Liver (tissue), 9 donors: Measurements from ENCODE around the gene KRT4. TPM values are rescaled to one million over a fixed set of nuclear protein-coding genes. Genes with fewer than 3 reads are reported as not detected.

Source experiments
- DNase-seq: peaks from one replicate; pipeline ENCODE4 v3.0.0-alpha.2; 2017; ENCODE audit warnings: low spot score
- H3K27ac ChIP-seq, 2 donors: one replicate each; pipeline ENCODE4 v1.7.0; 2013; ENCODE audit warnings: inconsistent platforms in 2 of 2, low read length in 2 of 2, control low read depth in 1 of 2, low read depth in 1 of 2, mild to moderate bottlenecking in 1 of 2
- H3K27me3 ChIP-seq, 4 donors: one replicate each; pipeline versions ENCODE4 v1.6.1 to v1.7.0; 2013; ENCODE audit warnings: low read length in 3 of 4, inconsistent platforms in 1 of 4, mild to moderate bottlenecking in 1 of 4, moderate library complexity in 1 of 4; ENCODE audit not compliant: control insufficient read depth in 4 of 4, insufficient read depth in 4 of 4
- H3K36me3 ChIP-seq, 4 donors: one replicate each; pipeline versions ENCODE4 v1.6.1 to v1.7.0; 2013; ENCODE audit warnings: low read length in 3 of 4, mild to moderate bottlenecking in 3 of 4, low read depth in 1 of 4, moderate library complexity in 1 of 4; ENCODE audit not compliant: control insufficient read depth in 4 of 4, insufficient read depth in 3 of 4
- H3K4me1 ChIP-seq, 4 donors: one replicate each; pipeline versions ENCODE4 v1.6.1 to v1.7.0; 2013; ENCODE audit warnings: low read length in 3 of 4, mild to moderate bottlenecking in 3 of 4, moderate library complexity in 1 of 4; ENCODE audit not compliant: control insufficient read depth in 4 of 4, insufficient read depth in 4 of 4
- H3K4me3 ChIP-seq, 3 donors: one replicate each; pipeline versions ENCODE4 v1.6.1 to v1.7.0; 2013; ENCODE audit warnings: low read length in 3 of 3, control low read depth in 1 of 3, low read depth in 1 of 3, mild to moderate bottlenecking in 1 of 3
- H3K9ac ChIP-seq, 2 donors: one replicate each; pipeline ENCODE4 v1.7.0; 2013; ENCODE audit warnings: low read length in 2 of 2, mild to moderate bottlenecking in 2 of 2, moderate library complexity in 2 of 2, control low read depth in 1 of 2, low read depth in 1 of 2
- H3K9me3 ChIP-seq, 4 donors: one replicate each; pipeline versions ENCODE4 v1.6.1 to v1.7.0; 2013; ENCODE audit warnings: low read length in 3 of 4; ENCODE audit not compliant: control insufficient read depth in 4 of 4
- ATF3 ChIP-seq: IDR thresholded peaks from 2 replicates; pipeline ENCODE4 v1.6.1; 2016; ENCODE audit warnings: antibody characterized with exemption
- CTCF ChIP-seq: fragments of 150-350 bp; IDR thresholded peaks from 2 replicates; pipeline ENCODE4 v1.5.1; 2017; ENCODE audit warnings: improper control_type of control experiment, low read depth, low read length; ENCODE audit not compliant: missing input control
- EGR1 ChIP-seq, 2 donors: IDR thresholded peaks; 2 replicates each; pipeline ENCODE4 v1.6.1; 2016 to 2018; ENCODE audit warnings: antibody characterized with exemption in 2 of 2, low read depth in 2 of 2
- FOXA1 ChIP-seq: IDR thresholded peaks from 2 replicates; pipeline ENCODE4 v1.6.1; 2016; ENCODE audit warnings: antibody characterized with exemption
- FOXA2 ChIP-seq: IDR thresholded peaks from 2 replicates; pipeline ENCODE4 v1.6.1; 2016; ENCODE audit warnings: antibody characterized with exemption
- GABPA ChIP-seq, 2 donors: IDR thresholded peaks in 1 of 2; conservative IDR thresholded peaks in 1 of 2; 2 replicates each; pipeline ENCODE4 v1.6.1; 2016; ENCODE audit warnings: antibody characterized with exemption in 2 of 2, mild to moderate bottlenecking in 1 of 2, moderate library complexity in 1 of 2
- HNF4A ChIP-seq, 2 donors: conservative IDR thresholded peaks; 2 replicates each; pipeline ENCODE4 v1.6.1; 2016; ENCODE audit warnings: antibody characterized with exemption in 2 of 2, mild to moderate bottlenecking in 2 of 2
- HNF4G ChIP-seq: IDR thresholded peaks from 2 replicates; pipeline ENCODE4 v1.6.1; 2016; ENCODE audit warnings: antibody characterized with exemption
- JUND ChIP-seq, 2 donors: IDR thresholded peaks; 2 replicates each; pipeline ENCODE4 v1.6.1; 2016; ENCODE audit warnings: antibody characterized with exemption in 2 of 2
- MAX ChIP-seq: IDR thresholded peaks from 2 replicates; pipeline ENCODE4 v1.6.1; 2016; ENCODE audit warnings: antibody characterized with exemption
- NR2F2 ChIP-seq: IDR thresholded peaks from 2 replicates; pipeline ENCODE4 v1.6.1; 2016; ENCODE audit warnings: antibody characterized with exemption
- RAD21 ChIP-seq, 2 donors: IDR thresholded peaks; 2 replicates each; pipeline ENCODE4 v1.6.1; 2016; ENCODE audit warnings: antibody characterized with exemption in 2 of 2, mild to moderate bottlenecking in 2 of 2
- REST ChIP-seq: IDR thresholded peaks from 2 replicates; pipeline ENCODE4 v1.6.1; 2016; ENCODE audit warnings: antibody characterized with exemption, mild to moderate bottlenecking
- RXRA ChIP-seq, 2 donors: IDR thresholded peaks; 2 replicates each; pipeline ENCODE4 v1.6.1; 2017 to 2018; ENCODE audit warnings: antibody characterized with exemption in 2 of 2, mild to moderate bottlenecking in 1 of 2
- TAF1 ChIP-seq: conservative IDR thresholded peaks from 2 replicates; pipeline ENCODE4 v1.6.1; 2016; ENCODE audit warnings: antibody characterized with exemption, mild to moderate bottlenecking
- YY1 ChIP-seq: IDR thresholded peaks from 2 replicates; pipeline ENCODE4 v1.6.1; 2016; ENCODE audit warnings: antibody characterized with exemption, mild to moderate bottlenecking
- WGBS: extraction: QIAGEN DNeasy Blood & Tissue Kit; methylation state at CpG from one replicate; pipeline ENCODE4 v1.1.7; 2013; 5-methylcytosine and 5-hydroxymethylcytosine counted together
- polyA plus RNA-seq, 2 donors: library from polyadenylated mRNA; stranded (reverse) in 1 of 2; unstranded in 1 of 2; fragments of 200-250 nt in 1 of 2; fragments of >200 nt in 1 of 2; fragmentation: Nextera tagmentation in 1 of 2; extraction: Ambion mirVana in 1 of 2; gene quantifications; one replicate each; pipeline versions ENCODE4 v1.2.1 to v1.2.3, GENCODE V29; 2013 to 2015
- total RNA-seq, 2 donors: library from RNA; depleted of rRNA; stranded (reverse); fragments of >200 nt; gene quantifications; one replicate each; pipeline ENCODE4 v1.2.3, GENCODE V29; 2014
- donor health status: healthy.
- donor health status: healthy.
- donor health status: healthy.
- donor health status: healthy.
- donor health status: healthy.

Gene KRT4
- total and polyA plus RNA-seq, 4 donors, result 0.05 to 0.23 TPM; not detected in 2

GRCh38 chr12:52832451-52832850, 18.5 kb upstream of the KRT4 start:
- 76% methylated on average over 3 of the region's 3 CpGs for WGBS
- no peak for DNase-seq
- TF ChIP-seq RXRA (IDR thresholded peaks at IDR 0.05) (no peak), GABPA (IDR thresholded peaks at IDR 0.05 in 1 of 2, conservative IDR thresholded peaks at IDR 0.05 in 1 of 2) (no peak), REST (no peak), YY1 (no peak), EGR1 (IDR thresholded peaks at IDR 0.05; ENCODE audit: low read depth in 2 of 2) (no peak), MAX (no peak), TAF1 (no peak), JUND (IDR thresholded peaks at IDR 0.05) (no peak), HNF4A (conservative IDR thresholded peaks at IDR 0.05) (no peak), RAD21 (IDR thresholded peaks at IDR 0.05) (no peak), CTCF (no peak), HNF4G (no peak)
- no peaks in the 10 kb centered on the region for H3K4me1 ChIP-seq
- H3K27me3 ChIP-seq, result no peaks in the 10 kb centered on the region
- H3K9me3 ChIP-seq, result no peaks in the 10 kb centered on the region
- no peak overlapping the region for H3K9ac ChIP-seq
- no peaks in the 10 kb centered on the region for H3K36me3 ChIP-seq
- H3K4me3 ChIP-seq, result no peak overlapping the region
- no peak overlapping the region for H3K27ac ChIP-seq

- H3K36me3 ChIP-seq, result no peaks in the 10 kb centered on the region
- no peaks in the 10 kb centered on the region for H3K4me1 ChIP-seq
- 94% methylated on average over 7 of the region's 7 CpGs for WGBS
- H3K27ac ChIP-seq, result no peak overlapping the region
- no peak for DNase-seq
- no peaks in the 10 kb centered on the region for H3K9me3 ChIP-seq
- H3K4me3 ChIP-seq, result no peak overlapping the region
- no peak overlapping the region for H3K9ac ChIP-seq
- no peaks in the 10 kb centered on the region for H3K27me3 ChIP-seq
- TF ChIP-seq JUND (IDR thresholded peaks at IDR 0.05) (no peak), HNF4A (conservative IDR thresholded peaks at IDR 0.05) (no peak), FOXA1 (no peak), FOXA2 (no peak), YY1 (no peak), NR2F2 (no peak), GABPA (IDR thresholded peaks at IDR 0.05 in 1 of 2, conservative IDR thresholded peaks at IDR 0.05 in 1 of 2) (no peak), HNF4G (no peak), REST (no peak), RXRA (IDR thresholded peaks at IDR 0.05) (no peak), MAX (no peak), TAF1 (no peak), ATF3 (no peak)
Observed at GRCh38 chr12:52831251-52831650, 17.3 kb upstream of the KRT4 start.
